GM18873 (cell line): ENCODE data around the gene CXXC4.

Source experiments
- ATAC-seq: cut with Tn5 transposase; IDR thresholded peaks from one replicate; pipeline ENCODE4 v1.9.1; 2021; ENCODE audit warnings: mild to moderate bottlenecking, moderate library complexity, moderate number of reproducible peaks; ENCODE audit not compliant: unreplicated experiment, low FRiP score

Gene CXXC4

GRCh38 chr4:104494822-104495559 is at the start of gene CXXC4:
Gene CXXC4 (minus strand): TSS chr4:104494894. CDS start chr4:104491802, 3,092 bp downstream.
- ATAC-seq: peak; percentile 37

GRCh38 chr4:104533156-104533555 is 38.5 kb upstream of the CXXC4 start:
- no peak for ATAC-seq

- no peak for ATAC-seq
Measured at GRCh38 chr4:104532677-104533076, 38.0 kb upstream of the CXXC4 start.

- no peak for ATAC-seq
Measured at GRCh38 chr4:104531390-104531789, 36.7 kb upstream of the CXXC4 start.

DNA sequence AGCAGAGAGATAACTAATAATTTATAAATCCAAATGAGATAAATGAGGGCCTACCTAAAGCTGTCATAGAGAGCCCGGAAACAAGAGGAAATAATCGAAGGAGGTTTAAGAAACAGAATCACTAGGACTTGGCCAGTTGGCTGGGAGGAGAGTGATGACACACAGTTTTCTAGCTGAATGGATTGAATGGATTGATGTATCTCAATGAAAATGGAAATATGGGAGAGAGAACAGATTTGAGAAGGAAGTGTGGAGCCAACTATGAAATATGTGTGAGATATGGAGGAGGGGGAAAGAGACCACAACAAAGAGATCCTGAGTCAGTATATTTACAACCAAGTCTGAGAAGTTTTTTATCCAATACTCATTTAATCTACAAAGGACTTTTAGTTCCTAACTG is 35.7 kb upstream of the CXXC4 start:
- ATAC-seq: no peak

- ATAC-seq: no peak
Measured at GRCh38 chr4:104524591-104524990, 29.9 kb upstream of the CXXC4 start.

GRCh38 chr4:104524026-104524425 is 29.3 kb upstream of the CXXC4 start:
- no peak for ATAC-seq

DNA sequence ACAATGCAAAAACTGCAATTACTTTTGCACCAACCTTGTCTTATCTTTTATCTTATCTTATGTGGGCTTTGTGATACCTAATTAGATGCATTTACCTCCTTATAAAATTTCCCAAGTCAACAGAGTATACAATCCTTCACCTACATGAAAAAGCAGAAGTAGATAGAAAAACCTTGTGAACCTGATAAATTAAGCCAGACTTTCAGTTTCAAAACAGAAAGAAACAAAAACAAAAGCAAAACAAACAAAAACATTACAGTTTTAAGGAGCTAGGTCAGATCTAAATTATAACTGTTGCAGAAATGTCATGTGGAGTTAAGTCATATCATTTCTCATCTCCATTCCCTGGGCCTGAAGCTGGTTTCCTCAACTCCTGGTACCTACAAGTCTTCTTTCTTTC is 24.9 kb upstream of the CXXC4 start:
- peak; percentile 97 for ATAC-seq

DNA sequence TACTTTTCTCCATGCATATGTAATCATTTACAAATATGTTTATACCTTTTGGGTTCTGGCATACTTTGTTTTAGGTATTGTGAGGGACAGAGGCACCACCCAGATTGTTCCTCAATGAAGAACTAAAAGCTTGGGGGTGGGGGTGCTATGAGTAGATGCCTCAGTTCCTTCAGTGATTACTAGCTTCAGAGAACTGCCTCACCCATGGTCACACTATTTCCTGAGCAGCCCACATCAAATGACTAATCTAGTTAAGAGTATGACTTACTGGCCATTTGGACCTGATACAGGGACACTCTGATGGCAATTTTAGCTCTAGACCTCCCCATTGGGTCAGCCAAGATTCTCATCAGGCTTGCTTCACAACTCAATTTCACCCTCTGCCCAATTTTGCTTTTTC is 22.2 kb upstream of the CXXC4 start:
- ATAC-seq: no peak

DNA sequence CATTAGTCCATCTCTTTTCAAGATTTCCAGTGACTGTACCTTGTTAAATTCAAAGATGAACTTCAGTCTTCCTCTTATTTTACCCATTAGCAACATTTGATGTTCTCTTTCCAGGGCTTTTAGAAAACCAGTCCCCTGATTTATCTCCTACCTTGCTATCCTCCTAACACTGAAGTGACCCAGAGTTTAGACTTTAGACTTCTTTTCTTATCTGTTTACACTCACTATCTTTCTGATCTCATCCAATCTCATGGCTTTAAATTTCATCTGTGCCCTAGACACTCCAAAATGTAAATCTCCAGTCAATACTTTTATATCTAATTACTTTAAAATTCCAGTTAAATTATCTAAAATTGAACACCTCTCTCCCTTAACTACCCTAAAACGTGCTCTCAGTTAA is 13.5 kb upstream of the CXXC4 start:
- ATAC-seq: no peak

GRCh38 chr4:104507112-104507511 is 12.4 kb upstream of the CXXC4 start:
- ATAC-seq: no peak

DNA sequence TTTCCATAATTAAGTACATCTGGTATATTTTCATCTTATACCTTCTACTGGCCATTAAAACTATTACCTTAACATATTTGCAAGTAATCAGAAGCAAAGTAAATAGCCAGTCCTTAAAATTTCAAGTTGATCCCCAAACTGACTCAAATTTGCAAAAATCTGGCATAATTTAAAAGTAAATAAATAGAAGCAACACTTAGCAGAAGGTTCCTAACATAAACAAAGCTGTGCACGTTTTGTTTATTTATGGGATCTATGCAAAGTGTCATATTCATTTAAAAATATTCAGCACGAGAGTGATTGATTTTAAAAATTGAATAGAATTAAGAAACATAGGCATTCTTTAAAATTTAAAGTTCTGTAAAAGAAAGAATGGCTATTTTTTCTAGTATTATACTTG is 9.8 kb upstream of the CXXC4 start:
- no peak for ATAC-seq

GRCh38 chr4:104502471-104502870 is 7.8 kb upstream of the CXXC4 start:
- ATAC-seq: no peak

- no peak for ATAC-seq
Measured at GRCh38 chr4:104501290-104501689, 6.6 kb upstream of the CXXC4 start.

DNA sequence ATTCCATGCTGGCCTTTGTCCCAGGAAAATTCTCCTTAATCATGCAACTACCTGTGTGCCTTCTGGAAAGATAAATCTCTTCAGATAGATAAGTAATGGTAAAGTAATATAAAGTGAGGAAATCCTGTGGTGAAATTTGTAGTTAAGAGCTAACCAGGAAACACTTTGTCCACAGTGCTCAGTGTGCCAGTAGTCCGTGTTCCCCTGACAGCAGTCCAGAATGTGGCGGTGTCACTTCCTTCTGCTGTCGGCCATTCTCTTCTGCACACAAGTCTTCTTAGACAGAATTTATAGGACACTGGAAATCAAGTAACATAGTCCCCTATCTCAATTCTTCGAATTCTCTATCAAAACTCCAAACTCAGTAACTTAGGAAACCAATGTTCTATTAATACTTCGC is 5.7 kb upstream of the CXXC4 start:
- no peak for ATAC-seq

- ATAC-seq: no peak
Measured at GRCh38 chr4:104494185-104494584, 509 bp downstream of the CXXC4 start.

DNA sequence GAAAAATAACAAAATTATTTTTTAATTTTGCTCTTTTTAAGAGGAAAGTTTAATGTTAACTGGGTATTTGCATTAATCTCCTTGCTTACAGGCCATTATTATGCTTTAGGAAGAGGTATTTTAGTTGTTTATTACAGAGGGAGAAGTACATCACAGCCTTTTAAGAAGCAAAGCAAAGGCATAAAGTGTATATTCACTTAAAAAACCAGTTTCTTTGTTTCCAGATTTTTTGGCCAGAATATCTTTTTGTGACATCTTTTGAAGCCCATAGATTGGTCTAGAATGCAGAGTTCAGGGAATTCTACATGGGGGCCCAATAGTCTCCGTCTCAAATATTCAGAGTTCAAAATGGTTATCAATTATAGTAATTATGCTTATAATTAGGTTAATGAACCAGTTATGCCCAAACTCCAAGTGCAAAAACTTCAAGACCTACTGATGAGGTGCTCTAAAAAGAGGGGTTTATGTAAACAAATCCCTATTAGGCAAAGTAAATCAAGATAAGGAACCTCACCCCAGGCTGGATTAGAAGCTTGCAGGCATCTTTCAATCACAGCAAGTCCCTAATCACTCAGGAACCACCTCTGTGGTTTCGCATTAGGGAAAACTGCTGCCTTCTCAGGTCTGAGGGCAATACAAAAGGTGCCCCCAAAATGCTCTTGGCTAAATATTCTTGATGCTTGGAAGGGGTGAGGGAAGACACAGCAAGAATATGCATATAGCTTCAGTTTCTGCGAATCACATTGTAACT is 1.4 kb downstream of the CXXC4 start:
- no peak for ATAC-seq

DNA sequence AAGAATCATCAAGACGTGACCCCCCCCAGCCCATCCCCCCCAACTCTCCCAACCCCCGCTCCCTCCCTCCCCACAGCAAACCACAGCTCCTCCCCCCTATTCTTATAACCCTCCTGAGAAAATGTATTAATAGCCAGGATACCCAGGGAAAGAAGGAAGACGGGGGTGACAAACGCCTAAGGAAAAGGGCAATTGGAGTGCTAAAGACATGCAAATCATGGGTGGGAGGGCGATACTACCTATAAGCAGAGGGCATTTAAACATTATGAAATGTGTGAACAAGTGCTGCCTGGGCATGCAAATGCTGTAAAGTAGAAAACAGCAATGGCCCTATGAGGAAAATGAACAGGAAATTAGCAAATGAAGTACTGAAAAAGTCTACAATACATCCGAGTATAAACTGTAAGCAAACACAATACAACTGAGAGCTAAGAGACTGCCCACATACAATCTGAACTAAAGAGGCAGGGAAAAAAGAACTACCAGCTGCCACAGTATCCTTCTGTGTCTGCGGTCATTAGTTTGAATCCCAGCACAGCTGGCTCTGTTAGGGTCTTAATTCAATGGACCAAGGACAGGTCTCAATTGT is 2.4 kb downstream of the CXXC4 start:
- peak; percentile 45 for ATAC-seq

DNA sequence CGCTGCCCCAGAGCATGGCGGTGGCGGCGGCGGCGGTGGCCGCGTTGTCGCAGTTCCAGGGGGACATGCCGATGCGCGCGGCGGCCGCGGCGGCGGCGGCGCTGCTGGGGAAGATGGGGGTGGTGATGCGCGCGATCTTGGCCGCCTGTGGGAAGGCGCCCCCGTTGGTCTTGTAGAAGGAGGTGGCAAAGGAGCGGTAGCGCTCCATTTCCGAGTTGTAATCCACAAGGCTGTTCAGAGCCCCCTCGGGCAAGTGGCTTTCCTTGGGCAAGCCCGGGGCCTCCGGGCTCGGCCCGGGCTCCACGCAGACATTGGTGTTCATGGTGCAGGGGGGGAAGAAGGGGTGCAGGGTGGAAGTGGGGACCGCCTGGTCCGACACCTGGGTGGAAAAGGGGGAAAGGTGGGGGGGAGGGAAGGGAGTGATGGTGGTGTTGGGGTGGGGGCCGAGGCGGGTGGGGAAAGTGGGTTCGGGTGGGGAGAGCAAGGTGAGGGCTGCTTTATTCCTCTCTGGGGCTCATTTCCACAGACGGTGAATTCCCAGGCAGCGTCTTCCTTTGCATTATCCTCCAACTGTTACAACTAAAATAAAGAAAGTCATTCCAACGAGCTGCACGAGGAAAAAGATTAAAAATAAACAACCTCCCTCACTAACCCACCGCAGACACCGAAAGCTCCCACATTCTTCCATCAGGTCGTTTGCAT is 3.1 kb downstream of the CXXC4 start:
- ATAC-seq: no peak

- no peak for ATAC-seq
Measured at GRCh38 chr4:104490770-104491480, 3.8 kb downstream of the CXXC4 start.
